HCT116 (cell line): ENCODE results near the gene CSF1R. TPM values are rescaled to one million over a fixed set of nuclear protein-coding genes. Genes with fewer than 3 reads are reported as not detected.

ENCODE experiments used
- ATAC-seq: fragments of 200-7000 bp; cut with Tn5 transposase; 2 replicates; pipeline ENCODE4 v1.9.1; 2020; ENCODE audit warnings: mild to moderate bottlenecking, moderate library complexity
- BruUV-seq: library from RNA; stranded (reverse); fragments of 400-500 nt; replicated peaks from 2 replicates; lab custom pipeline; 2021; lab: Mats Ljungman, UMichigan
- CTCF ChIA-PET: fragments of 300-600 bp; sonication (Branson Sonifier 250); formaldehyde crosslinking; loops from one replicate; lab custom pipeline; 2021; ENCODE audit warnings: antibody characterized with exemption; lab: Charles Lee
- POLR2A ChIA-PET: fragments of 300-600, 350-600 bp; sonication (Branson Sonifier 250); formaldehyde crosslinking; loops from one replicate; lab custom pipeline; 2021; ENCODE audit warnings: antibody characterized with exemption; lab: Charles Lee
- RAD21 ChIA-PET, 2 experiments: fragments of 300-600 bp; sonication (Branson Sonifier 250); formaldehyde crosslinking; loops; one replicate each; lab custom pipeline; 2023; ENCODE audit warnings: low total read pairs in 2 of 2; ENCODE audit not compliant: uncharacterized antibody in 2 of 2, unreplicated experiment in 2 of 2, low non-redundant PET in 1 of 2; lab: Charles Lee
- DNase-seq: peaks from one replicate; pipeline ENCODE4 v3.0.0-alpha.2; 2010; ENCODE audit warnings: low read depth, low spot score
- H2AFZ ChIP-seq: fragments of 200-600 bp; shearing (Covaris generic), sonication (generic); 2 replicates; pipeline ENCODE4 v1.6.1; 2017; ENCODE audit warnings: low read depth, mixed run types, mixed read lengths, antibody characterized with exemption, low read length; ENCODE audit not compliant: poor library complexity, severe bottlenecking
- H3K27ac ChIP-seq: 2 replicates; pipeline ENCODE4 v1.5.1; 2012; ENCODE audit warnings: low read depth, low read length
- H3K27me3 ChIP-seq: fragments of 200-600 bp; sonication (generic); 2 replicates; pipeline ENCODE4 v1.6.1; 2016; ENCODE audit warnings: mixed run types, low read length, mixed read lengths; ENCODE audit not compliant: insufficient read depth
- H3K36me3 ChIP-seq, 2 experiments: fragments of 200-500 bp in 1 of 2; fragments of 200-600 bp in 1 of 2; sonication (Bioruptor generic) in 1 of 2; sonication (generic) in 1 of 2; 2 replicates each; pipeline versions ENCODE4 v1.5.1 to v1.6.1; 2014 to 2016; ENCODE audit warnings: low read length in 2 of 2, inconsistent platforms in 1 of 2, mixed read lengths in 1 of 2, mixed run types in 1 of 2; ENCODE audit not compliant: insufficient read depth in 2 of 2, control insufficient read depth in 1 of 2
- H3K4me1 ChIP-seq, 2 experiments: fragments of 200-600 bp in 1 of 2; sonication (generic) in 1 of 2; 2 replicates each; pipeline versions ENCODE4 v1.5.1 to v1.6.1; 2012 to 2017; ENCODE audit warnings: low read length in 2 of 2, inconsistent platforms in 1 of 2, mild to moderate bottlenecking in 1 of 2, mixed read lengths in 1 of 2, mixed run types in 1 of 2, moderate library complexity in 1 of 2; ENCODE audit not compliant: insufficient read depth in 2 of 2, control insufficient read depth in 1 of 2
- H3K4me2 ChIP-seq: fragments of 200-600 bp; sonication (generic); 2 replicates; pipeline ENCODE4 v1.6.1; 2017; ENCODE audit warnings: mixed run types, low read length, mixed read lengths
- H3K4me3 ChIP-seq, 2 experiments: fragments of 200-600 bp in 1 of 2; sonication (generic) in 1 of 2; replicated peaks in 1 of 2; 2 replicates each; pipeline ENCODE4 v1.5.1; 2011 to 2016; ENCODE audit warnings: low read length in 2 of 2, control low read depth in 1 of 2, low read depth in 1 of 2, mild to moderate bottlenecking in 1 of 2, mixed read lengths in 1 of 2, mixed run types in 1 of 2
- H3K79me2 ChIP-seq: fragments of 200-600 bp; sonication (generic); 2 replicates; pipeline ENCODE4 v1.6.1; 2017; ENCODE audit warnings: mild to moderate bottlenecking, mixed run types, low read length, moderate library complexity, mixed read lengths; ENCODE audit not compliant: insufficient read depth
- H3K9ac ChIP-seq: fragments of 200-600 bp; sonication (generic); 2 replicates; pipeline ENCODE4 v1.6.1; 2016; ENCODE audit warnings: low read length, mixed read lengths
- H3K9me2 ChIP-seq: fragments of 200-600 bp; sonication (generic), shearing (Covaris generic); 2 replicates; pipeline ENCODE4 v1.6.1; 2017; ENCODE audit warnings: mixed run types, mild to moderate bottlenecking, moderate library complexity; ENCODE audit not compliant: insufficient read depth
- H3K9me3 ChIP-seq, 2 experiments: fragments of 200-500 bp in 1 of 2; fragments of 200-600 bp in 1 of 2; sonication (Bioruptor generic) in 1 of 2; sonication (generic) in 1 of 2; 2 replicates each; pipeline ENCODE4 v1.6.1; 2014 to 2017; ENCODE audit warnings: low read length in 2 of 2, mixed read lengths in 2 of 2, inconsistent platforms in 1 of 2, low read depth in 1 of 2, mild to moderate bottlenecking in 1 of 2, mixed run types in 1 of 2, moderate library complexity in 1 of 2; ENCODE audit not compliant: control insufficient read depth in 1 of 2, insufficient read depth in 1 of 2
- H4K20me1 ChIP-seq: fragments of 200-600 bp; sonication (generic), shearing (Covaris generic); 2 replicates; pipeline ENCODE4 v1.6.1; 2017; ENCODE audit warnings: mixed run types, mild to moderate bottlenecking, moderate library complexity; ENCODE audit not compliant: insufficient read depth
- ATF3 ChIP-seq: IDR thresholded peaks from 2 replicates; pipeline ENCODE4 v1.6.1; 2012
- CBX3 ChIP-seq: IDR thresholded peaks from 2 replicates; pipeline ENCODE4 v1.6.1; 2012; ENCODE audit warnings: low read depth
- EGR1 ChIP-seq: IDR thresholded peaks from 2 replicates; pipeline ENCODE4 v1.6.1; 2012; ENCODE audit warnings: low read depth
- FOSL1 ChIP-seq: IDR thresholded peaks from 2 replicates; pipeline ENCODE4 v1.6.1; 2012; ENCODE audit warnings: low read depth
- JUND ChIP-seq: IDR thresholded peaks from 2 replicates; pipeline ENCODE4 v1.6.1; 2012
- POLR2AphosphoS5 ChIP-seq: IDR thresholded peaks from 2 replicates; pipeline ENCODE4 v1.6.1; 2011; ENCODE audit warnings: mild to moderate bottlenecking, low read depth, low read length, moderate library complexity
- REST ChIP-seq: IDR thresholded peaks from 2 replicates; pipeline ENCODE4 v1.6.1; 2012; ENCODE audit warnings: low read depth
- YY1 ChIP-seq: IDR thresholded peaks from 2 replicates; pipeline ENCODE4 v1.6.1; 2011; ENCODE audit warnings: low read length, low read depth, moderate library complexity, mild to moderate bottlenecking; ENCODE audit not compliant: insufficient replicate concordance; ENCODE audit errors: extremely low read depth
- ZBTB33 ChIP-seq: IDR thresholded peaks from 2 replicates; pipeline ENCODE4 v1.6.1; 2011; ENCODE audit warnings: mild to moderate bottlenecking, low read length, moderate library complexity; ENCODE audit not compliant: insufficient replicate concordance; ENCODE audit errors: extremely low read depth
- ZNF274 ChIP-seq: fragments of 200-500 bp; sonication (Bioruptor generic); IDR thresholded peaks from 2 replicates; pipeline ENCODE4 v1.6.1; 2014; ENCODE audit warnings: mild to moderate bottlenecking, low read depth, low read length, inconsistent platforms
- intact Hi-C: fragments of 100-400 bp; cut with micrococcal nuclease; formaldehyde crosslinking; loops from 2 replicates; pipeline ENCODE4 v1.10.0; 2022
- total RNA-seq: library from RNA; stranded (reverse); gene quantifications from one replicate; pipeline ENCODE4 v1.2.1, GENCODE V29; 2021; ENCODE audit not compliant: unreplicated experiment

CSF1R gene
- total RNA-seq, 1 experiment from 2014 or later, result 0.17 TPM

GRCh38 chr5:150052956-150053712 is 33.2 kb downstream of the CSF1R start:
- Histone ChIP-seq H3K4me3 (no peak overlapping the region), H3K79me2 (no peaks in the 10 kb centered on the region), H3K9me2 (no peaks in the 10 kb centered on the region), H3K36me3 (peaks cover 31 to 39% of the 10 kb centered on the region in 2 experiments; a peak in 3 of 4 replicates), H3K4me1 (peaks cover 0 to 34% of the 10 kb centered on the region in 2 experiments; a peak in 2 of 4 replicates), H3K9me3 (no peaks in the 10 kb centered on the region), H3K9ac (no peak overlapping the region), H3K27me3 (no peaks in the 10 kb centered on the region), H2AFZ (no peak overlapping the region), H3K4me2 (peak overlapping the region; percentile 4; the same call in 1 of the 2 replicates), H3K27ac (no peak overlapping the region), H4K20me1 (no peaks in the 10 kb centered on the region)
- ChIA-PET CTCF (no interaction called here), POLR2A (no interaction called here), RAD21 (no interaction called here)
- TF ChIP-seq FOSL1 (no peak), JUND (no peak), ZBTB33 (no peak), EGR1 (no peak), POLR2AphosphoS5 (no peak), ATF3 (no peak), REST (no peak), ZNF274 (no peak), CBX3 (no peak), YY1 (no peak)
- no peak for ATAC-seq
- no peak for DNase-seq
- no TSS peak for BruUV-seq
- intact Hi-C loops, result no loop called here
